GM13977 (cell line): Measurements from ENCODE around the gene UGT1A4.

Experiments
- DNase-seq: peaks from one replicate; pipeline ENCODE4 v3.0.0; 2012; ENCODE audit warnings: low spot score
- CTCF ChIP-seq: IDR thresholded peaks from 2 replicates; pipeline ENCODE4 v1.5.1; 2012; ENCODE audit warnings: mild to moderate bottlenecking, control low read depth; ENCODE audit not compliant: insufficient read depth; ENCODE audit errors: extremely low read depth, missing control alignments
- in situ Hi-C: fragments of 300-500 bp; cut with MboI; formaldehyde crosslinking; loops from one replicate; pipeline ENCODE4 v1.12.0; 2022; ENCODE audit warnings: low sequenced_read_pairs, low pct_unique_long_range_greater_than_20kb, mixed read lengths, inconsistent platforms; ENCODE audit not compliant: unreplicated experiment

UGT1A4 gene

DNA sequence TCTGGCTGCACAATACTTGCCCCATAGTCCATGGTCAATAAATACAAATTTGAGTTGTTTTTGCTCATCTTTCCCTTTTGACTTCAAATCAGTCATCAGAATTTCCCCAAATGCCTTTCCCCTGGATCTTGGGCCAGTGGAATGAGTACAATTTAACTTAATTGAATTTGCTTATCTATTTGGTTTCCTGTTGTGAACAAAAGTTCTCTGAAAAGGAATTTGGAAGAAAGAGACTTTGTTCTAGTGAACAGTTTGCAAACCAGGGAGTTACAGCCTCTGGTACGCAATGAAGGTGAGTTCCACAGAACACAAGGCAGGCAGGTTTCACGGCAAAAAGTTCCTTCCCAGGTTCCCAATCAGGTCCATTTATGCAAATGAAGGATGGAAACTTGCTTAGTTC lies 40.3 kb downstream of the UGT1A4 start:
- DNase-seq = no peak
- in situ Hi-C loops = no loop called here
- no peak for TF ChIP-seq CTCF

- no peak for TF ChIP-seq CTCF
- no peak for DNase-seq
- in situ Hi-C loops = no loop called here
Observed at GRCh38 chr2:233760043-233760442, 41.5 kb downstream of the UGT1A4 start, which contains the start of gene UGT1A1. TSS of gene UGT1A1 (plus strand) at chr2:233760270. CDS start at chr2:233760288, 18 bp downstream.

- in situ Hi-C loops = no loop called here
- DNase-seq = no peak
- TF ChIP-seq CTCF = no peak
Observed at GRCh38 chr2:233761040-233761769, 42.7 kb downstream of the UGT1A4 start.

DNA sequence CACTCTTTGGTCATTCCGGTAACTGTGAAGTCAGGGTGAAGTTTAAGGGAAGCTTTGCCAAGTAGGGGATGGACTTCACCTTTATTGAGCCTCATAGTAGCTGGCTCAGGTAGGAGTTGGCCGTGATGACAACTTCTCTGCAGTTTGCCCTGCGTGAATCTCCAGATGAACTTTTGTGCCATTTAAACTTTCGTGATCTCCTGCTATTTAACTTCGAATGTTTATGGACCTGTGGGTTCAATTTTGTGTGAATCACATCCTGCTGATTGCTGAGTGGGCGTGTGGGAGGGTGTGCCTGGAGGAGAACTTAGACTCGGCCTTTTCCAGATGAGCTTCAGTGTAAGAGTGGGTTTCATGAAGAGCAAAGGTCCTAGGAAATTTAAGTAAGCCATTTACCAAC lies 45.7 kb downstream of the UGT1A4 start:
- no peak for TF ChIP-seq CTCF
- no peak for DNase-seq
- in situ Hi-C loops = no loop called here

GRCh38 chr2:233764761-233765160 lies 46.2 kb downstream of the UGT1A4 start:
- in situ Hi-C loops = no loop called here
- DNase-seq = no peak
- TF ChIP-seq CTCF = no peak

DNA sequence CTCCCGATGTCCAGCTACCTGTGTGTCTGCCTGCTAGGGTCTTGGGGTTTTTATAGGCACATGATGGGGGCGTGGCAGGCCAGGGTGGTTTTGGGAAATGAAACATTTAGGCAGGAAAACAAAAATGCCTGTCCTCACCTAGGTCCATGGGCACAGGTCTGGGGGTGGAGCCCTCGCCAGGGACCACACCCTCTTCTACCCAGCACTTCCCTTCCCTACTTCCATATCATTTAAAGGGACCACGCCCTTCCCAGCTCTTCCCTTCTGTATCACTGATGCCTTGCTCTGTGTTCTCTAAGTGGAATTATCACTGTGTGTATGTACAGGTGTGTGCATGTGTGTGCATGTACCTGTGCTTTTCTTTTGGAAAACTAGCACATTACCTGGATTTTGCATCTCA lies 47.9 kb downstream of the UGT1A4 start:
- in situ Hi-C loops = no loop called here
- no peak for DNase-seq
- no peak for TF ChIP-seq CTCF
